ENCODE data around the gene GDNF. TPM values are rescaled to one million over a fixed set of nuclear protein-coding genes. Genes with fewer than 3 reads are reported as not detected.

GDNF gene
- polyA plus RNA-seq, 3 donors = not detected

DNA sequence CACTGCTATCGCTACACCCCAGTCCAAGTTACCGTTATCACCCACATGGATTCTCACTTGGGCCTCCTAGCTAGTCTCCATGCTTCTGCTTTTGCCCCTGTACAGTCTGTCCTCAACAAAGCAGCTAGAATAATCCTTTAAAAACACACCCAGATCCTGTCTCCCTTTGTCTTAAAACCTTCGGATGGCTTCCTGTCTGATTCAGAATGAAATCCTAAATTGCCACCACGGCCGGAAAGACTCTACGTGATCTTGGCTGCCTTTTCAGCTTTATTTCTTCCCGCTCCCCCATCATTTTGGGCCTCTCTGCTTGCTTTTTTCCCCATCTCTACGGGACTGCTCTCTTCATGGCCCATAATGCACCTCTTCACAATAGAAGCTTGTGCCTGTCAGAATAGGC is 33.4 kb downstream of the GDNF start:
- Mint-ChIP-seq H3K9me3 (peaks cover 0 to 7% (median 2%) of the 10 kb centered on the region in 7 donors), H3K27ac (no peak overlapping the region), H3K36me3 (no peaks in the 10 kb centered on the region), H3K4me1 (no peaks in the 10 kb centered on the region), H3K27me3 (ENCODE audit: low read depth in 3 of 3) (peaks cover 1 to 5% (median 4%) of the 10 kb centered on the region in 3 donors), H3K4me3 (no peak overlapping the region)
- H2AFZ ChIP-seq (ENCODE audit: insufficient read depth, low read depth, low read length, poor library complexity, severe bottlenecking) = no peak overlapping the region
- H3K27me3 ChIP-seq (ENCODE audit: control insufficient read depth in 2 of 2, insufficient read depth in 2 of 2, low read length in 2 of 2) = peaks cover 0 to 2% of the 10 kb centered on the region in 2 donors
- H3K4me2 ChIP-seq (replicated peaks; ENCODE audit: extremely low read depth, low read length, poor library complexity, severe bottlenecking) = no peak overlapping the region
- H3K9ac ChIP-seq (ENCODE audit: insufficient read depth, low read length, poor library complexity, severe bottlenecking) = no peak overlapping the region
- H3K9me3 ChIP-seq (replicated peaks in 1 of 2; ENCODE audit: control insufficient read depth in 1 of 2, insufficient read depth in 1 of 2, low read length in 2 of 2) = peaks cover 0 to 2% of the 10 kb centered on the region in 2 donors
- H3K4me3 ChIP-seq (replicated peaks in 1 of 3; ENCODE audit: low read depth in 2 of 3, low read length in 3 of 3) = no peak overlapping the region
- H3K36me3 ChIP-seq (replicated peaks in 1 of 2; ENCODE audit: control insufficient read depth in 1 of 2, insufficient read depth in 2 of 2, low read length in 2 of 2) = no peaks in the 10 kb centered on the region
- TF ChIP-seq CTCF (IDR thresholded peaks at IDR 0.05) = no peak
- no peaks in the 10 kb centered on the region for H3K79me2 ChIP-seq (ENCODE audit: insufficient read depth, low read length)
- no peak overlapping the region for H3K27ac ChIP-seq (ENCODE audit: low read depth in 1 of 2, low read length in 2 of 2)
- H3K4me1 ChIP-seq (ENCODE audit: control insufficient read depth in 1 of 2, insufficient read depth in 2 of 2, low read length in 2 of 2) = no peaks in the 10 kb centered on the region
- no peaks in the 10 kb centered on the region for H4K20me1 ChIP-seq (ENCODE audit: insufficient read depth, low read length)
- WGBS (ENCODE audit: insufficient coverage) = 78% methylated on average over 7 of the region's 8 CpGs
- intact Hi-C loops (cut with micrococcal nuclease) = no loop called here
- no peak for DNase-seq

GRCh38 chr5:37806016-37806415 is 33.8 kb downstream of the GDNF start:
- no peaks in the 10 kb centered on the region for H3K4me1 ChIP-seq (ENCODE audit: control insufficient read depth in 1 of 2, insufficient read depth in 2 of 2, low read length in 2 of 2)
- H3K36me3 ChIP-seq (replicated peaks in 1 of 2; ENCODE audit: control insufficient read depth in 1 of 2, insufficient read depth in 2 of 2, low read length in 2 of 2) = no peaks in the 10 kb centered on the region
- H3K79me2 ChIP-seq (ENCODE audit: insufficient read depth, low read length) = no peaks in the 10 kb centered on the region
- intact Hi-C loops (cut with micrococcal nuclease) = no loop called here
- Mint-ChIP-seq H3K27me3 (ENCODE audit: low read depth in 3 of 3) (peaks cover 1 to 5% (median 4%) of the 10 kb centered on the region in 3 donors), H3K4me3 (no peak overlapping the region), H3K27ac (no peak overlapping the region), H3K36me3 (no peaks in the 10 kb centered on the region), H3K4me1 (no peaks in the 10 kb centered on the region), H3K9me3 (peaks cover 0 to 7% (median 2%) of the 10 kb centered on the region in 7 donors)
- H3K27ac ChIP-seq (ENCODE audit: low read depth in 1 of 2, low read length in 2 of 2) = no peak overlapping the region
- no peak for TF ChIP-seq CTCF (IDR thresholded peaks at IDR 0.05)
- no peaks in the 10 kb centered on the region for H4K20me1 ChIP-seq (ENCODE audit: insufficient read depth, low read length)
- H3K4me3 ChIP-seq (replicated peaks in 1 of 3; ENCODE audit: low read depth in 2 of 3, low read length in 3 of 3) = no peak overlapping the region
- no peak for DNase-seq
- peaks cover 0 to 2% of the 10 kb centered on the region in 2 donors for H3K27me3 ChIP-seq (ENCODE audit: control insufficient read depth in 2 of 2, insufficient read depth in 2 of 2, low read length in 2 of 2)
- WGBS (ENCODE audit: insufficient coverage) = 97% methylated on average over 8 of the region's 12 CpGs
- H3K4me2 ChIP-seq (replicated peaks; ENCODE audit: extremely low read depth, low read length, poor library complexity, severe bottlenecking) = no peak overlapping the region
- H3K9ac ChIP-seq (ENCODE audit: insufficient read depth, low read length, poor library complexity, severe bottlenecking) = no peak overlapping the region
- H3K9me3 ChIP-seq (replicated peaks in 1 of 2; ENCODE audit: control insufficient read depth in 1 of 2, insufficient read depth in 1 of 2, low read length in 2 of 2) = peaks cover 0 to 2% of the 10 kb centered on the region in 2 donors
- H2AFZ ChIP-seq (ENCODE audit: insufficient read depth, low read depth, low read length, poor library complexity, severe bottlenecking) = no peak overlapping the region
